Measurements from ENCODE around the gene JAML.

JAML gene

DNA sequence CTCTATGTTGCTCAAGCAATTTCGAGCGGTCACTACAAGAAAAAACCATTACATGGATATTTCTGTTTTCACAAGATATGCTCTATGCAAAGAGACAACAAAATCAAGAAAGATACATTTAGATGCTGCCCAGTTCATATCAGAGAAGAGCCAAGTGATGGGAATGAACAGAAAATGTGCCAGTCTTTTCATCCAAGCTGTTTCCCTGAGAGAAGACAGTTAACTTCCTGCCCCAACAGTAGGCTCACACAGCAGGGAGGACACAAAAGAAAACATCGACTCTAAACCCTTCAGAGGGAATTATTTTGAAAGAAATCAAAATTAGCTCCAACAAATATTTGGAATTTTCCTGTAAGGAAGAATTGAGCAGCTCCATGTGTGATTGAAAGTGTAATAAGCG is 11.6 kb downstream of the JAML start:
- Histone ChIP-seq H3K4me1 (ENCODE audit: insufficient read depth, low read length, poor library complexity, severe bottlenecking) (no peaks in the 10 kb centered on the region), H3K9ac (ENCODE audit: low read depth, low read length, poor library complexity, severe bottlenecking) (no peak overlapping the region), H3K9me2 (replicated peaks; ENCODE audit: low read depth, low read length) (no peaks in the 10 kb centered on the region), H3K4me3 (ENCODE audit: low read length, poor library complexity, severe bottlenecking) (no peak overlapping the region), H3K36me3 (ENCODE audit: insufficient read depth, low read length) (no peaks in the 10 kb centered on the region), H3F3A (ENCODE audit: low read depth) (no peaks in the 10 kb centered on the region), H3K27me3 (ENCODE audit: insufficient read depth, low read length, poor library complexity, severe bottlenecking) (peaks cover 8% of the 10 kb centered on the region), H3K9me3 (ENCODE audit: insufficient read depth, low read depth, low read length) (no peaks in the 10 kb centered on the region), H2AFZ (ENCODE audit: low read length) (no peak overlapping the region), H3K4me2 (ENCODE audit: low read depth, low read length, poor library complexity, severe bottlenecking) (no peak overlapping the region), H4K20me1 (ENCODE audit: insufficient read depth, low read length, poor library complexity, severe bottlenecking) (no peaks in the 10 kb centered on the region), H3K79me2 (ENCODE audit: insufficient read depth, low read length) (no peaks in the 10 kb centered on the region)
- TF ChIP-seq, protein P1, sequence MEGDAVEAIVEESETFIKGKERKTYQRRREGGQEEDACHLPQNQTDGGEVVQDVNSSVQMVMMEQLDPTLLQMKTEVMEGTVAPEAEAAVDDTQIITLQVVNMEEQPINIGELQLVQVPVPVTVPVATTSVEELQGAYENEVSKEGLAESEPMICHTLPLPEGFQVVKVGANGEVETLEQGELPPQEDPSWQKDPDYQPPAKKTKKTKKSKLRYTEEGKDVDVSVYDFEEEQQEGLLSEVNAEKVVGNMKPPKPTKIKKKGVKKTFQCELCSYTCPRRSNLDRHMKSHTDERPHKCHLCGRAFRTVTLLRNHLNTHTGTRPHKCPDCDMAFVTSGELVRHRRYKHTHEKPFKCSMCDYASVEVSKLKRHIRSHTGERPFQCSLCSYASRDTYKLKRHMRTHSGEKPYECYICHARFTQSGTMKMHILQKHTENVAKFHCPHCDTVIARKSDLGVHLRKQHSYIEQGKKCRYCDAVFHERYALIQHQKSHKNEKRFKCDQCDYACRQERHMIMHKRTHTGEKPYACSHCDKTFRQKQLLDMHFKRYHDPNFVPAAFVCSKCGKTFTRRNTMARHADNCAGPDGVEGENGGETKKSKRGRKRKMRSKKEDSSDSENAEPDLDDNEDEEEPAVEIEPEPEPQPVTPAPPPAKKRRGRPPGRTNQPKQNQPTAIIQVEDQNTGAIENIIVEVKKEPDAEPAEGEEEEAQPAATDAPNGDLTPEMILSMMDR (conservative IDR thresholded peaks at IDR 0.05; ENCODE audit: low read length), result no peak
- TF ChIP-seq EZH2phosphoT487 (IDR thresholded peaks at IDR 0.05; ENCODE audit: borderline replicate concordance), result no peak

DNA sequence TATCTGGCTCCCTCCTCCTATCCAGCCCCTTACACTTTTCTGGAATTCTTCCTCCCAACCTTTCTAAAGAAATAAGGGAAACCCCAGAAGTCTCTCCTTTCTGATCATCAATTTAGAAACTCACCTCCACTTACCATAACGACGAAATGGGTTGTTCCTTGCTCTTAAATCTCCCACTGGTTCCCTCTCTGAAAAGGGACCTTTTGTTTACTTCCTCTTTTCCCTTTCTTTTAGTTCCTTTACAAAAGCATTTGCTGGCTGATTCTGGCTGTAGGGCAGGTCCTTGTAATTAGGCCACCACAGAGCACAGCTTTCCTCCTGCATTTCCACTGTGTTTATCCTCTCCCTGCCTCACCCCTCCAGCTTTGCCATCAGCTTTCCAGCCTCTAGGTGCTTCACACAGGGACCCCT is 12.0 kb downstream of the JAML start:
- Histone ChIP-seq H3K27me3 (ENCODE audit: insufficient read depth, low read length, poor library complexity, severe bottlenecking) (peaks cover 8% of the 10 kb centered on the region), H3K4me2 (ENCODE audit: low read depth, low read length, poor library complexity, severe bottlenecking) (no peak overlapping the region), H3F3A (ENCODE audit: low read depth) (no peaks in the 10 kb centered on the region), H3K9me3 (ENCODE audit: insufficient read depth, low read depth, low read length) (no peaks in the 10 kb centered on the region), H4K20me1 (ENCODE audit: insufficient read depth, low read length, poor library complexity, severe bottlenecking) (no peaks in the 10 kb centered on the region), H2AFZ (ENCODE audit: low read length) (no peak overlapping the region), H3K4me1 (ENCODE audit: insufficient read depth, low read length, poor library complexity, severe bottlenecking) (no peaks in the 10 kb centered on the region), H3K36me3 (ENCODE audit: insufficient read depth, low read length) (no peaks in the 10 kb centered on the region), H3K9ac (ENCODE audit: low read depth, low read length, poor library complexity, severe bottlenecking) (no peak overlapping the region), H3K79me2 (ENCODE audit: insufficient read depth, low read length) (no peaks in the 10 kb centered on the region), H3K4me3 (ENCODE audit: low read length, poor library complexity, severe bottlenecking) (no peak overlapping the region), H3K9me2 (replicated peaks; ENCODE audit: low read depth, low read length) (no peaks in the 10 kb centered on the region)
- TF ChIP-seq EZH2phosphoT487 (IDR thresholded peaks at IDR 0.05; ENCODE audit: borderline replicate concordance), result no peak

GRCh38 chr11:118212131-118212725 is 12.6 kb downstream of the JAML start:
- TF ChIP-seq EZH2phosphoT487 (IDR thresholded peaks at IDR 0.05; ENCODE audit: borderline replicate concordance), result no peak
- TF ChIP-seq, protein P1 (conservative IDR thresholded peaks at IDR 0.05; ENCODE audit: low read length), result no peak
- Histone ChIP-seq H3F3A (ENCODE audit: low read depth) (no peaks in the 10 kb centered on the region), H4K20me1 (ENCODE audit: insufficient read depth, low read length, poor library complexity, severe bottlenecking) (no peaks in the 10 kb centered on the region), H3K9me2 (replicated peaks; ENCODE audit: low read depth, low read length) (no peaks in the 10 kb centered on the region), H3K4me1 (ENCODE audit: insufficient read depth, low read length, poor library complexity, severe bottlenecking) (no peaks in the 10 kb centered on the region), H3K79me2 (ENCODE audit: insufficient read depth, low read length) (no peaks in the 10 kb centered on the region), H3K27me3 (ENCODE audit: insufficient read depth, low read length, poor library complexity, severe bottlenecking) (peaks cover 8% of the 10 kb centered on the region), H3K4me2 (ENCODE audit: low read depth, low read length, poor library complexity, severe bottlenecking) (no peak overlapping the region), H3K9ac (ENCODE audit: low read depth, low read length, poor library complexity, severe bottlenecking) (no peak overlapping the region), H3K9me3 (ENCODE audit: insufficient read depth, low read depth, low read length) (no peaks in the 10 kb centered on the region), H3K4me3 (ENCODE audit: low read length, poor library complexity, severe bottlenecking) (no peak overlapping the region), H3K36me3 (ENCODE audit: insufficient read depth, low read length) (no peaks in the 10 kb centered on the region), H2AFZ (ENCODE audit: low read length) (no peak overlapping the region)

DNA sequence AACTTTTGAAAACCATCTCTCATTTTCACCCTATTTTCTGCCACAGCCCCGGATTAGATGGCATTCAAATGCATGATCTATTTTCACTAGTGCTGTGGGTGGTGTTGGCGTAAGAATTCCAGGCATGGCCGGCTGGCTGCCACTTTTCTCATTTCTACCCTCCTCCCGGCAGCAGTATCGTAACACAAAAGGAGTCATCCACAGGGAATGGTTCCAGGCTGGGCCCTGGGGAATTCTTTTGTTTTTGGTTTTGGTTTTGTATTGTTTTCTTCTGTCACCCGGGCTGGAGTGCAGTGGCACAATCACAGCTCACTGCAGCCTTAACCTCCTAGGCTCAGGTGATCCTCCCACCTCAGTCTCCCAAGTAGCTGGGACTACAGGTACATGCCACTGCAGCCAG is 13.8 kb downstream of the JAML start:
- Histone ChIP-seq H3K4me3 (ENCODE audit: low read length, poor library complexity, severe bottlenecking) (no peak overlapping the region), H3K4me2 (ENCODE audit: low read depth, low read length, poor library complexity, severe bottlenecking) (no peak overlapping the region), H3F3A (ENCODE audit: low read depth) (no peaks in the 10 kb centered on the region), H2AFZ (ENCODE audit: low read length) (no peak overlapping the region), H4K20me1 (ENCODE audit: insufficient read depth, low read length, poor library complexity, severe bottlenecking) (no peaks in the 10 kb centered on the region), H3K9ac (ENCODE audit: low read depth, low read length, poor library complexity, severe bottlenecking) (no peak overlapping the region), H3K36me3 (ENCODE audit: insufficient read depth, low read length) (no peaks in the 10 kb centered on the region), H3K4me1 (ENCODE audit: insufficient read depth, low read length, poor library complexity, severe bottlenecking) (peaks cover 9% of the 10 kb centered on the region), H3K79me2 (ENCODE audit: insufficient read depth, low read length) (no peaks in the 10 kb centered on the region), H3K9me2 (replicated peaks; ENCODE audit: low read depth, low read length) (no peaks in the 10 kb centered on the region), H3K27me3 (ENCODE audit: insufficient read depth, low read length, poor library complexity, severe bottlenecking) (peaks cover 8% of the 10 kb centered on the region), H3K9me3 (ENCODE audit: insufficient read depth, low read depth, low read length) (no peaks in the 10 kb centered on the region)
- TF ChIP-seq, protein P1 (conservative IDR thresholded peaks at IDR 0.05; ENCODE audit: low read length), result no peak
